ENCODE measurements around the gene ANKS6. TPM values are rescaled to one million over a fixed set of nuclear protein-coding genes. Genes with fewer than 3 reads are reported as not detected.

Gene ANKS6
- total and polyA plus RNA-seq, 9 of the 15 experiments (the other 6 are each of a cell fraction or from before 2014, with no cell fraction given) = 9.9 to 74.5 (median 36.9) TPM

GRCh38 chr9:98807070-98807813 is 10.9 kb upstream of the ANKS6 start, which contains the start of gene GALNT12 (continued):
- TF ChIP-seq ELF1 (tag; IDR thresholded peaks at IDR 0.05) (peak; percentile 84), CREM (IDR thresholded peaks at IDR 0.05; ENCODE audit: low read depth) (no peak), RNF219 (CRISPR knock-in tag; IDR thresholded peaks at IDR 0.05) (no peak)

- H2AFZ ChIP-seq (ENCODE audit: low read depth, low read length) = peak overlapping the region; percentile 92
- peak overlapping the region; percentile 15 to 75; a peak in 1 of 4 replicates for H3K9ac ChIP-seq (ENCODE audit: insufficient read depth in 1 of 2, low read depth in 2 of 2, low read length in 2 of 2)
- no peak for ATAC-seq
- H3K36me3 ChIP-seq (ENCODE audit: control insufficient read depth, insufficient read depth, low read length) = peaks cover 7% of the 10 kb centered on the region; the same call in 2 of the 3 replicates
- peaks cover 32% of the 10 kb centered on the region for H3K79me2 ChIP-seq (ENCODE audit: control insufficient read depth, insufficient read depth, low read length)
- no peak for FAIRE-seq
- no peaks in the 10 kb centered on the region for H3K9me3 ChIP-seq (replicated peaks; ENCODE audit: control insufficient read depth, insufficient read depth, low read depth, low read length)
- in situ Hi-C loops (cut with MboI) (no loop called here), intact Hi-C loops (cut with micrococcal nuclease) (loop anchor here (5.0 kb wide), 3 partner anchors 41 to 271 kb away; no protein-coding TSS in a partner anchor)
- 62% methylated on average over 8 of the region's 8 CpGs for WGBS (ENCODE audit: insufficient coverage, low coverage, missing lambda C conversion rate)
- POLR2A ChIA-PET = interaction anchor here (0.7 to 1.3 kb wide), 3 partner anchors 11 to 804 kb away, joined by 3 read pairs; no protein-coding TSS in a partner anchor
- H3K27me3 ChIP-seq (ENCODE audit: control insufficient read depth in 2 of 2, insufficient read depth in 2 of 2, low read length in 2 of 2) = no peaks in the 10 kb centered on the region
- no peak overlapping the region for H3K4me3 ChIP-seq
- peaks cover 31 to 57% of the 10 kb centered on the region in 2 experiments for H3K4me1 ChIP-seq (replicated peaks in 1 of 2; ENCODE audit: control insufficient read depth in 2 of 2, insufficient read depth in 2 of 2, low read length in 2 of 2)
- CTCF ChIA-PET (ENCODE audit: low intra/inter-chr PET ratio) = interaction anchor here (1.6 kb wide), 1 partner anchor 191 kb away, joined by 4 read pairs; no protein-coding TSS in a partner anchor
- H4K20me1 ChIP-seq (replicated peaks; ENCODE audit: control insufficient read depth, insufficient read depth, low read length) = no peaks in the 10 kb centered on the region
- H3K4me2 ChIP-seq (ENCODE audit: insufficient read depth, low read length) = peak overlapping the region; percentile 70
- H3K27ac ChIP-seq (ENCODE audit: extremely low read depth, low read depth, low read length) = peak overlapping the region; percentile 20; the same call in 1 of the 3 replicates
- H3K9me1 ChIP-seq (ENCODE audit: control insufficient read depth, insufficient read depth, low read length) = no peaks in the 10 kb centered on the region
- no peak for DNase-seq (ENCODE audit: extremely low read depth in 1 of 4, low spot score in 3 of 4)
- no TSS peak for BruUV-seq (replicated peaks)
- TF ChIP-seq CTCF (IDR thresholded peaks at IDR 0.05 in 2 of 3, conservative IDR thresholded peaks at IDR 0.05 in 1 of 3; ENCODE audit: insufficient read depth in 2 of 3, low read depth in 1 of 3, low read length in 3 of 3) (peak in 1 of 3 experiments; percentile 53; a peak in 3 of 6 replicates), MAZ (CRISPR knock-in tag; conservative IDR thresholded peaks at IDR 0.05 in 1 of 2, IDR thresholded peaks at IDR 0.05 in 1 of 2) (0 out of 4 replicates have a peak, but pooled peaks of 1 of the 2 experiments have one; percentile 26)
Measured at GRCh38 chr9:98806394-98807035, 10.2 kb upstream of the ANKS6 start.

All from K562 (cell line).